Activated T-helper 1 cell treated with anti-CD3 and anti-CD28 coated beads, Interleukin-12 subunit alpha, Interleukin-12 subunit beta, Interleukin-2, Interleukin-4 antibody, amounts not matched to agents 30 ng/mL and 10 ng/mL and 1 ng/mL, durations not matched to agents 14 hours and 24 hours and 36 hours (primary cell): Measurements from ENCODE around the gene MOB4. TPM values are rescaled to one million over a fixed set of nuclear protein-coding genes. Genes with fewer than 3 reads are reported as not detected.
A peak's percentile ranks its signal among the peaks of the same experiment; 100 is the strongest.

ENCODE experiments used
- DNase-seq: peaks from one replicate; pipeline ENCODE4 v3.0.0; 2021; ENCODE audit warnings: low spot score
- H3K27ac Mint-ChIP-seq: one replicate; pipeline ENCODE4 v1.8.0; 2021; ENCODE audit warnings: mild to moderate bottlenecking, mixed read lengths
- H3K27me3 Mint-ChIP-seq: one replicate; pipeline ENCODE4 v1.8.0; 2022; ENCODE audit warnings: mild to moderate bottlenecking, moderate library complexity, mixed read lengths; ENCODE audit not compliant: insufficient read depth
- H3K36me3 Mint-ChIP-seq: one replicate; pipeline ENCODE4 v1.8.0; 2021; ENCODE audit warnings: low read depth, mixed read lengths
- H3K4me1 Mint-ChIP-seq: one replicate; pipeline ENCODE4 v1.8.0; 2021; ENCODE audit warnings: low read depth, mixed read lengths
- H3K4me3 Mint-ChIP-seq: one replicate; pipeline ENCODE4 v1.8.0; 2021; ENCODE audit warnings: mild to moderate bottlenecking, moderate library complexity, mixed read lengths
- H3K9me3 Mint-ChIP-seq: one replicate; pipeline ENCODE4 v1.8.0; 2021; ENCODE audit warnings: mixed read lengths
- intact Hi-C: fragments of 100-400 bp; cut with micrococcal nuclease; formaldehyde crosslinking; loops from one replicate; pipeline ENCODE4 v1.15.1; 2024
- total RNA-seq: library from RNA; stranded (reverse); gene quantifications from 2 replicates; pipeline ENCODE4 v1.2.3, GENCODE V29; 2022

MOB4 gene
- total RNA-seq, 1 donor from 2014 or later: 25.1 TPM

DNA sequence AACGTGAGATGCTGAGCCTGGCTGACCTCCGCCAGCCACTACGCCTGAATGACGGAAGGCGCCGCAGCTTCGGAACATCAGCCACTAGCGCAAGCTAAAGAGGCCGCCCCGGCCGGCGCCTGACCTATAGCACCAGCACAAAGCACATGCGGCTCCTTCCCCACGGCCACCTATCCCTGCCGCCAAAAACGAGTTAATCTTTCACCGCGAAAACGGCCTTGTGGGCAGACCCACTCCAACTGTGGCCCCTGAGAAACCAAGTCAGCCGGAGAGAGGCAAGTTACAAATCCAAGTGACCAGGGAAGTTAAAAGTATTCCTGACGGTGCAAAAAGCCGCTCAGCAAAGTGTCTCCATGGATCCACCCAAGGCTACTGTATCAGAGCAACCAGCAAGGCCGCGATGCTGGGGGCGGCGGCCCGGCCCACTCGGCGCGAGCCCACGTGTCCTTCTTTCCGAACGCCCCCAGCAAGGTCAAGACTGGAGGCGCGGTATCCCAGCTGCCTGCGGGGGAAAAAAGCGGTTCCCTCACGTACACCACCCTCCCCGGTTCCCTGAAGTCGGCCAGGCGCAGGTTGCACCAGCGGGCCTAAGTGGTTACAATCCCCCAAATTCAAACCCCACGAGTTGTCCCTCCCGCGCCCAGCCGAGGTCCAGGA is 16.8 kb upstream of the MOB4 start:
- Mint-ChIP-seq H3K36me3 (peaks cover 68% of the 10 kb centered on the region), H3K27me3 (no peaks in the 10 kb centered on the region), H3K4me3 (peak overlapping the region; percentile 100), H3K9me3 (no peaks in the 10 kb centered on the region), H3K27ac (peak overlapping the region; percentile 99), H3K4me1 (peaks cover 55% of the 10 kb centered on the region)
- DNase-seq: peak; percentile 59
- intact Hi-C loops: loop anchor here (1.0 to 5.0 kb wide), 5 partner anchors 9 to 572 kb away; no protein-coding TSS in a partner anchor

DNA sequence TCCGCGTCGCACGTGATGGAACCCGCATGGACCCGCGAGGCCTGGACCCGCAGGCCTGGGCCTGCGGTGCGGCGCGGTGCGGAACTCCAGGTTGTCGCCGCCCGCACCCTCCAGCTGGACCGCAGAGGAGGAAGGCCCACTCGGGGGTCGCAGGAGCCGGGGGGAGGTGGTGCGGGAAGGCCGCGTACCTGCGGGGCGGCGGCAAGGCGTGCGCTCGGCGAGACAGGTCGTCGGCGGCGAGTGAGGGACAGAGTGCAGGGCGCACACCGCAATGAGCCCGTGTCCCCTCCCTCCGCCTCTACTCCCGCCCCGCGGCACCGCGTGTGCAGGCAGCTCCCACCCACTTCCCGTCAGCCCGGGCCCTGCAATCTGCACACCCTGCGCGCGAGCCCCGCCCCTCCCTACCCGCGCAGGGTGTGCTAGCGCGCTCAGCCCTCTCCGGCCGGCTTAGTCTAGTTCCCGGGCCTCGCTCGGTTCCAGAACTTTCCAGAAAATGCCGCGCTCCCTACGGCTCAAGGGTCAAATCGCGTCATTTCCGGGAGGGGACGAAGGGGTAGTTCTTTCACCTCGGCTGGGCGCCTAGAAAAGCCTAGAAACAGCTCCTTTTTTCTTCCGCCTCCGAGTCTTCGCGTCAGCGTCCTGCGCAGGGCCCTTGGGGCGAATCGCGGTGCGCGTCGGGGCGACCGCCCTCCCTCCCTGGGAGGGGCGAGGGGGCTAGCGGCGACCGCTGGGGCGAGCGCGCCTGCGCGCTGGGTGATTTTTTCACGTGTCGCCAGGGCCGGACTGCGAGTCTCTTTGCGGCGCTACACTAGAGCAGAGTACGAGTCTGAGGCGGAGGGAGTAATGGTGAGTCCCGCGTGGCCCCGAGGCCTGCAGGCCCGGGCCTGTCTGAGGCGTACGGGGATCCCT is 16.0 kb upstream of the MOB4 start, which contains the start of the genes HSPD1 and HSPE1:
Gene HSPD1, minus strand, starts transcription at position 247 of the 909 bp plus-strand sequence. CDS start 992 bp downstream, outside the sequence.
Gene HSPE1, plus strand, starts transcription at position 786 of the 909 bp plus-strand sequence. Its CDS starts 58 bp downstream, at position 844.
- peak within 1 kb of the TSS; percentile 100 for H3K4me3 Mint-ChIP-seq

DNA sequence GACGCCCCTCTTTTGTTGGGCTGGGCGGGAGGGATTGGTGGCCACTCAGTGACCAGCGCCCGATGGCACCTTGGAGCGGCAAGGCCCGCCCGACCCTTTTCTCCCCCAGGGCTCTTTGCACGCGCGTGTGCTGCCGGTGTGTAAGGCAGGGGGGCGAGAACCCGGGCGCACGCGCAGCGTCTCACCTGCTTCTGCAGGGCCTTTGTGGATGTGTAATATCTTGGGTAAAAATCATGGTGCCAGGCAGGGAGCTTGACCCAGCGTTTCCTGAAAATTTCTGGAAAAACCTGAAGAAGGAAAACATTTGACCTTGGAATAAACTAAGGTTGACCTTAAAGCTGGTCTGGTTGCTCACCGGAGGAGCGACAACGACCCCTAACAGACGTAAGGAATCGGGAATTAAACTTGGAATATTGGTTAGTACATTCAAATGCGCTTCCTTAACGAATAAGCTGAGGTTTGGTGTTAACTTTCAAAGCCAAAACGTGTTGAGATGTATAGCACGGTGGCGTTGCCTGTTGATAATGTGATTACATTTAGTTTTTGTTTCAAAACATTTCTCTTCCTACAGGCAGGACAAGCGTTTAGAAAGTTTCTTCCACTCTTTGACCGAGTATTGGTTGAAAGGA is 15.2 kb upstream of the MOB4 start:
- intact Hi-C loops: loop anchor here (1.0 to 5.0 kb wide), 8 partner anchors 15 to 1330 kb away; partner anchors contain the start of genes COQ10B, MARS2, SF3B1 and STK17B
- Mint-ChIP-seq H3K9me3 (no peaks in the 10 kb centered on the region), H3K27me3 (no peaks in the 10 kb centered on the region), H3K4me1 (peaks cover 44% of the 10 kb centered on the region), H3K4me3 (peak overlapping the region; percentile 100), H3K36me3 (peaks cover 61% of the 10 kb centered on the region), H3K27ac (peak overlapping the region; percentile 95)
- DNase-seq: no peak

More for the DNA sequence above, 16.0 kb upstream of the MOB4 start, which contains the start of the genes HSPD1 and HSPE1:
- peaks cover 50% of the 10 kb centered on the region for H3K4me1 Mint-ChIP-seq
- H3K27ac Mint-ChIP-seq: peak within 1 kb of the TSS; percentile 99
- DNase-seq: peak; percentile 98
- H3K9me3 Mint-ChIP-seq: no peaks in the 10 kb centered on the region
- H3K36me3 Mint-ChIP-seq: peaks cover 66% of the 10 kb centered on the region
- no peaks in the 10 kb centered on the region for H3K27me3 Mint-ChIP-seq
- intact Hi-C loops: loop anchor here (1.0 to 5.0 kb wide), 12 partner anchors 15 to 1329 kb away; partner anchors contain the start of genes COQ10B, MARS2, SF3B1 and STK17B

DNA sequence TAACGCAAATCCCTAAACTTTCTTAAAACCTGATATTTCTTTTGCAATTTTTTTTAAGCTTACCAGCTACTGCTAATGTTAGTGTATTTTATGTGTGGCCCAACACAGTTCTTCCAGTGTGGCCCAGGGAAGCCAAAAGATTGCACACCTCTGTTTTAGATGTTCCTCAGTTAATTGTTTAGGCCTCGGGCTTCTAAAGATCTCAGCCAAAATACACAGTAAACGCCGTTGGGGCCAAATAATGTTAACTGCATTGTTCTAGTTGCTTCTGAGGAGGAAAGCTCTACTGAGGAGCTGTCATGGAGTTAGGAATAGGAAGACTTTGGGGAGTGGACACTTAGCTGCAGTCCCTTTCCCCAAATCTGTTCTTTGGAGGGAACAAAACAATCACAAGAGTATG is 13.7 kb upstream of the MOB4 start:
- DNase-seq: no peak
- peak overlapping the region; percentile 100 for H3K4me3 Mint-ChIP-seq
- no peak overlapping the region for H3K27ac Mint-ChIP-seq
- H3K27me3 Mint-ChIP-seq: no peaks in the 10 kb centered on the region
- no peaks in the 10 kb centered on the region for H3K9me3 Mint-ChIP-seq
- peaks cover 29% of the 10 kb centered on the region for H3K4me1 Mint-ChIP-seq
- H3K36me3 Mint-ChIP-seq: peaks cover 45% of the 10 kb centered on the region
- intact Hi-C loops: loop anchor here (5.0 kb wide), 1 partner anchor 795 kb away; no protein-coding TSS in a partner anchor

DNA sequence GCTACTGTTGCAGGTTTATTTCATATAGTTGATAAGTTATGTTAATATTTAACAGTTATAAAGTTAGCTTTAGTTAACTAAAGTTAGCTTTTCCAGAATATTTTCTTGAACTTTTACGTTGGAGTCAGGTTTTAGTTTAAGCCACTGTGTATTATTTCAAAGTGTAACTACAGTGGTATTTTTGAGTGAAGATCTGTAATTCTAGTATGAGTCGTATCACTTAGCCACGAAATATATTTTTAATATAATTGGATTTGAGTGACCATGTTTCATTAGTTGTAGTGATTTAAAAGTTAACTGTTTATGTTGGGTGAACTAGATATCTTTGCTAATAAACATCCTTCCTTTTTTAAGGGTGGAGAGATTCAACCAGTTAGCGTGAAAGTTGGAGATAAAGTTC is 13.2 kb upstream of the MOB4 start:
- intact Hi-C loops: loop anchor here (5.0 kb wide), 1 partner anchor 795 kb away; no protein-coding TSS in a partner anchor
- H3K36me3 Mint-ChIP-seq: peaks cover 40% of the 10 kb centered on the region
- no peaks in the 10 kb centered on the region for H3K9me3 Mint-ChIP-seq
- H3K4me1 Mint-ChIP-seq: peaks cover 24% of the 10 kb centered on the region
- H3K27me3 Mint-ChIP-seq: no peaks in the 10 kb centered on the region
- H3K4me3 Mint-ChIP-seq: peak overlapping the region; percentile 100
- no peak overlapping the region for H3K27ac Mint-ChIP-seq
- no peak for DNase-seq

DNA sequence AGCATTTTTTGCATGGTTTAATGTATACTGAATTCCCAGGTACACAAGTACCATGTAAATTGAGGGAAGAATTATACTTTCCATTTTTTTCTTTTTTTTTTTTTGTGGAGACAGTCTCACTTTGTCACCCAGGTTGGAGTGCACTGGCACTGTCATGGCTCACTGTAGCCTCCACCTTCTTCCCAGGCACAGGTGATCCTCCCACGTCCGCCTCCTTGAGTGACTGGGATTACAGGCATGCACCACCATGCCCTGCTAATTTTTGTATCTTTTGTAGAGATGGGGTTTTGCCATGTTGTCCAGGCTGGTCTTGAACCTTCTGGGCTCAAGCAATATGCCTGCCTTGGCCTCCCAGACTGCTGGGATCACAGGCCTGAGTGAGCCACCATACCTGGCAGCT is 11.9 kb upstream of the MOB4 start:
- Mint-ChIP-seq H3K4me1 (peaks cover 17% of the 10 kb centered on the region), H3K27me3 (no peaks in the 10 kb centered on the region), H3K4me3 (no peak overlapping the region), H3K9me3 (no peaks in the 10 kb centered on the region), H3K27ac (no peak overlapping the region), H3K36me3 (peaks cover 33% of the 10 kb centered on the region)
- intact Hi-C loops: loop anchor here (5.0 kb wide), 1 partner anchor 793 kb away; no protein-coding TSS in a partner anchor
- no peak for DNase-seq

DNA sequence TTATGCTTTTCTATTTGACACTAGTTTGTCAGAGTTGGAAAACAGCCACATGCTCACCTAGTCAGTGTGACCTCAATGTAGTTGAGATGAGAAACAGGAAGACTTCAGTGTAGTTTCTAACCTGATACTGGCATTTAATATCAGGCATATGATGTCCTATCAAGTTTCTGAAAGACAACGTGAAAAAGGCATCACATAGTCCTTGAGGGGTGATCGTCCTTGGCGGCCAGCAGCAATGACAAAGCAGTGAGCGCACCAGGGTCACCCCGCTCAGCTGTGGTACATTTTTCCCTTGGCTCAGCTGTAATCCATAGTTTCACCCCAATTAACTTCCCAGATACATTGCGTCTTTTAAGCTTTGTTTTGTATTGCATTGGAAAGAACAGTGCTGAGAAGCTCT is 11.4 kb upstream of the MOB4 start:
- Mint-ChIP-seq H3K4me3 (no peak overlapping the region), H3K27ac (no peak overlapping the region), H3K9me3 (no peaks in the 10 kb centered on the region), H3K4me1 (peaks cover 17% of the 10 kb centered on the region), H3K36me3 (peaks cover 33% of the 10 kb centered on the region), H3K27me3 (no peaks in the 10 kb centered on the region)
- no peak for DNase-seq
- intact Hi-C loops: loop anchor here (5.0 kb wide), 1 partner anchor 793 kb away; no protein-coding TSS in a partner anchor

DNA sequence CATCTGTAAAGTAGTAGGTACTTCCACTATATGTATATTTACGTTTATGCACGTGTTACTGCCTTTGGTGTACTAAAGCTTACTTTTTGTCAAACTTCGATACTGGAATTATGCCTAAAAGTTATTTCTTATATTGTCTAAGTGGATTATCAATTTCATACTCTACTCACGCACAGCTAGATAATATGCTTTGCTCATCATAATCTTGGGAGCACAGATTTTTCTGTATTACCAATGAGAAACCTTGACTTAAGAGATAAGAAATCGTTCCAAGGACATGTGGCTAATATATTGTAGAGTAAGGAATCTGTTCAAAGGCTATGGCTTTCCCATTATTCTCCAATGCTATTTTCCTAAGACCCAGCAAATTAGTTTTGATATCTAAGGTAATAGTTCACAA is 9.2 kb upstream of the MOB4 start:
- Mint-ChIP-seq H3K4me1 (peaks cover 12% of the 10 kb centered on the region), H3K36me3 (peaks cover 24% of the 10 kb centered on the region), H3K27ac (no peak overlapping the region), H3K27me3 (no peaks in the 10 kb centered on the region), H3K4me3 (no peak overlapping the region), H3K9me3 (no peaks in the 10 kb centered on the region)
- no peak for DNase-seq
- intact Hi-C loops: no loop called here

DNA sequence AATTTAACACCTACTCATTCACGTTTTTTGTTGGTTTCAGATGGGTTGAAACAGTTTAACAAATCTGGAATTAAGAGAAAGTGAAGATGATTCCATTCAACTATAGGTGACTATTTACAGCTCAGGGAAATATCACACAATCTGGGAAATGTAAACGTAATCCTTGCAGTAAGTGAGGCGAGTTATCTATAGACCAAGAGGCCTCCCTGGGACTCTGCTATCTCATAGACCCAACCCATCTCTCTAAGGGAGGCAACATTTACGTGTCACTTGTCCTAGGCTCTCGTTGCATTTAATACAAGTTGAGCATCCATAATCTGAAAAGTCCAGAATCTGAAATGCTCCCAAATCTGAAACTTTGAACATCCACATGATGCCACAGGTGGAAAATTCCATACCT is 2.0 kb upstream of the MOB4 start:
- Mint-ChIP-seq H3K4me1 (peaks cover 25% of the 10 kb centered on the region), H3K9me3 (no peaks in the 10 kb centered on the region), H3K27me3 (no peaks in the 10 kb centered on the region), H3K36me3 (peaks cover 5% of the 10 kb centered on the region), H3K27ac (no peak overlapping the region), H3K4me3 (no peak overlapping the region)
- DNase-seq: no peak
- intact Hi-C loops: no loop called here

DNA sequence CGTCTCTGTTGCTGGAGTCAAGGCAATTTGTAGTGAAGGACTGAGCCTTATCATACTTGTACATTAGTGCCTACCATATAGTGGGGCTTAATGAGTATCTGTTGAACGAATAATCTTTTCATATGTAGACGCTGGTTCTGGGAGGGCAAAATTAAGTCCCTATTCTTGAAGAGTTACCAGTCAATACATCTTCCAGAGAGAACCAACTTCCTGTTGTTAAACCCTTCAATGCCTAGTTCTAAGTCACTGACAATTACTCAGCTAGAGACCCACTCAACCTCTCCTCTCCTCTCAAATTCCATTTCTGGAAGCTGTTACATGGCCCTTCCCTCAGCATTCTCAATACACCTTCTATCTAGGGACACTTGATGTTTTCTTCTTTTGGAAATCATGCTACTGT is 1.1 kb upstream of the MOB4 start:
- H3K27ac Mint-ChIP-seq: peak overlapping the region; percentile 83
- intact Hi-C loops: loop anchor here (1.0 to 5.0 kb wide), 3 partner anchors 14 to 877 kb away; partner anchors contain the start of genes CCDC150 and HSPE1
- peaks cover 8% of the 10 kb centered on the region for H3K36me3 Mint-ChIP-seq
- no peaks in the 10 kb centered on the region for H3K9me3 Mint-ChIP-seq
- H3K27me3 Mint-ChIP-seq: no peaks in the 10 kb centered on the region
- H3K4me3 Mint-ChIP-seq: peak overlapping the region; percentile 98
- no peak for DNase-seq
- peaks cover 30% of the 10 kb centered on the region for H3K4me1 Mint-ChIP-seq

DNA sequence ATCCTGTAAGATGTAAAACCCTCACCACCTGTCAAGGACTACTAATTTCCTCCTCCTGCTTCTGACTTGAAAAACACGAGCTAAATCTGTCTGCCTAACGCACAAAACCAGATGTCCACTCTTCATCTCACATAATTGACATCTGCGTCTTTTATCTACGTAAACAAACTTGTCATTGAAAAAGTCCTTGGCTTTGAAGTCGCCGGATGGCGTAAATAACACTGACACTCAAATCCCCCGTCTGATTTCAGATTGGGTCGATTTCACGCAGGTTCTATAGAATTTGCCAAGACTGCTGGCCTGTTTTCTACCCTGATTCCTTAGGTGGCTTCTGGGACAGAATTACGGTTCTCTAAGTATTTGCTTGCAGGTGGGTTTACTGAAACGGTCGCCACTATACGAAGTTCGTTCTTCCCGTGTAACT is 539 bp upstream of the MOB4 start:
- Mint-ChIP-seq H3K36me3 (peaks cover 12% of the 10 kb centered on the region), H3K9me3 (no peaks in the 10 kb centered on the region)

DNA sequence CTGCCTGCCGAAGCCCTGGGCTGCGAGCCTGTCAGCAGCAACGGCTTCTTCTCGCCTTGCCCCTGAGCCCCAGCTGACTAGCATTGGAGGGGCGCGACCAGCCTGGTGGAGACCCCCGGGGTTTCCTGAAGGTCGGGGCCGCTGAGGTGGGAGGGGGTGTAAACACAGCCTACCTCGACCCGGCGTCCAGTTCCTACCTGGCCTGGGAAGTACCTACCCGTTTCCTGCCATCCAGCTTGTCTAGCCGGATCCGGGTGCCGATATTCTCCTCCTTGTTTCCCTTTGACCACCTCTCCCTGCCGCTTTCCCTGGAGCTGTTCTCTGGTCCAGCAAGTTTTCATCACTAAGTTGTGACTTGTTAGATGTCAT is 511 bp downstream of the MOB4 start:
- peaks cover 5% of the 10 kb centered on the region for H3K9me3 Mint-ChIP-seq
- no peaks in the 10 kb centered on the region for H3K27me3 Mint-ChIP-seq
- H3K27ac Mint-ChIP-seq: peak overlapping the region; percentile 90
- H3K4me3 Mint-ChIP-seq: peak overlapping the region; percentile 98
- peak; percentile 16 for DNase-seq
- H3K4me1 Mint-ChIP-seq: peaks cover 35% of the 10 kb centered on the region
- intact Hi-C loops: loop anchor here (1.0 to 5.0 kb wide), 6 partner anchors 18 to 879 kb away; partner anchors contain the start of genes CCDC150, COQ10B, MARS2 and SF3B1
- H3K36me3 Mint-ChIP-seq: peaks cover 17% of the 10 kb centered on the region

More for the DNA sequence above, 539 bp upstream of the MOB4 start:
- no peaks in the 10 kb centered on the region for H3K27me3 Mint-ChIP-seq
- peak overlapping the region; percentile 98 for H3K4me3 Mint-ChIP-seq
- intact Hi-C loops: loop anchor here (1.0 to 5.0 kb wide), 3 partner anchors 15 to 878 kb away; partner anchors contain the start of genes CCDC150 and HSPE1
- H3K4me1 Mint-ChIP-seq: peaks cover 31% of the 10 kb centered on the region
- no peak for DNase-seq
- peak overlapping the region; percentile 83 for H3K27ac Mint-ChIP-seq
